GM12874 (cell line): ENCODE measurements around the gene HSPB1.

Experiments used
- CTCF ChIP-seq: IDR thresholded peaks from 2 replicates; pipeline ENCODE4 v1.5.1; 2011; ENCODE audit warnings: low read depth, mild to moderate bottlenecking, control low read depth, low read length, moderate library complexity; ENCODE audit not compliant: insufficient read depth

HSPB1 gene

GRCh38 chr7:76262683-76263402, 39.6 kb upstream of the HSPB1 start:
- TF ChIP-seq CTCF, result peak; percentile 78

GRCh38 chr7:76265299-76265698, 37.2 kb upstream of the HSPB1 start:
- no peak for TF ChIP-seq CTCF

GRCh38 chr7:76267107-76267893, 35.2 kb upstream of the HSPB1 start:
- TF ChIP-seq CTCF, result no peak

- no peak for TF ChIP-seq CTCF
Observed at GRCh38 chr7:76267894-76268183, 34.6 kb upstream of the HSPB1 start.

GRCh38 chr7:76268376-76268775, 34.1 kb upstream of the HSPB1 start:
- no peak for TF ChIP-seq CTCF

GRCh38 chr7:76269895-76270294, 32.6 kb upstream of the HSPB1 start:
- no peak for TF ChIP-seq CTCF

GRCh38 chr7:76272142-76272541, 30.3 kb upstream of the HSPB1 start:
- TF ChIP-seq CTCF, result no peak
